Activated CD8-positive, alpha-beta memory T cell treated with anti-CD3 and anti-CD28 coated beads for 4 hours (primary cell): ENCODE data around the gene GSN.

Source experiments
- DNase-seq, 2 donors: peaks; one replicate each; pipeline ENCODE4 v3.0.0-alpha.2; 2020; ENCODE audit warnings: low read depth in 2 of 2

Gene GSN

GRCh38 chr9:121323449-121324151, 55.6 kb downstream of the GSN start:
- DNase-seq: no peak

- no peak for DNase-seq
Observed at GRCh38 chr9:121324316-121324715, 56.4 kb downstream of the GSN start.

DNA sequence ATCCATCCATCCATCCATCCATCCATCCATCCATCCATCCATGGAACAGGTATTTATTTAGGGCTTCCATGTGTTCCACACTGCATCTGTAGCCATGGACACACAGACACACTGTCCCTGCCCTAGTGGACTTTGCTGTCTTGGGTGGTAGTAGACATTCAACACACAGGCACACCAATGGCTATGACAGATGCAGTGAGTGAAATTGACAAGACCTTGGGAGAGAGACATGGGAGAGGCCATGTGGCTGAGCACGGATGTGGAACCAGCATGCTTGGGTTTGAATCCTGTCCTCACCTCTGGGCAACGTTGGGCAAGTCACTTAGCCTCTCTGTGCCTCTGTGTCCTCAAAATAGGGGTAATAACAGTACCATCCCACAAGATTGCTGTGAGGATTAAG, 56.8 kb downstream of the GSN start:
- DNase-seq: no peak

DNA sequence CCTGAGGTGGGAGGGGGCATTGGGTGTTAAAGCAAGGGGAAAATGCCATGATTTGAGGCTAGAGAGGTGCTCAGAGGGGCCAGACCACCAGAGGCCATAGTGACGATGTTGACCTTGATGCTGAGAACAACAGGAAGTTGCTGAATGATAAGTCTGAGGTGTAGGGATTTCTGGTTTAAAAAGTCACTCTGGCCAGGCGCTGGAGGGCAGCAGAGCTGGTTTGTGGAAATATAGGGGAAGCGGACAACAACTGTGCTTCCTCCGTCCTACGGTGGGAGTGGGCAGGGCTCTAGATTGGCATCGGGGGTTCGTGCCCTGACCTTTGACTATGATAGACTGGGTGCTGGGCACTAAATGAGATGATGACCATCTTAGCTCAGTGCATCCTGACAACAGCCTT, 57.4 kb downstream of the GSN start:
- DNase-seq: no peak

DNA sequence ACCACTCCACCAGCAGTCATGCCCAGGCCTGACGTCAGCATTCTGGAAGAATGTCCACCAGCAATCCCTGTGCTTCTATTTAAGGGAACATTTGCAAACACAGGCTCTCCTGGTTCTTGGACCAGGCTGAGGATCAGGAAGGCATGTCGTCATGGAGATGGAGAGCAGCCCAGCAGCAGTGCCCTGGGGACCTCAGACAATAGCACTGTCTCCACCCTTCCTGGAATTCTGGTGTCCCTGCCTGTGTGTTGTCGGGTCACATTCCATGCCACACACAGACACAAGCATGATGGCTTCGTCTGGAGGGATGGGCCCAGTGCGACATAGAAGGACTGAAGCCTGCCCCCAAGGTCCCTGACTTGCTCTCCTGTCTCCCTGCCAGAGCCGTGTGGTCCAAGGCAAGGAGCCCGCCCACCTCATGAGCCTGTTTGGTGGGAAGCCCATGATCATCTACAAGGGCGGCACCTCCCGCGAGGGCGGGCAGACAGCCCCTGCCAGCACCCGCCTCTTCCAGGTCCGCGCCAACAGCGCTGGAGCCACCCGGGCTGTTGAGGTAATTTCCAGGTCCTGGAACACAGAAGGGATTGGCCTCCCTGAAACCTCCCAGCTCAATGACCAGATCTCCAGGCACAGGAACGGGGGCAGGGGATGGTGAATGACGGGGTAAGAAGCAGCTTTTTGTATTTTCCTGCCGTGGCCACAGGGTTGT, 58.3 kb downstream of the GSN start:
- DNase-seq: no peak

DNA sequence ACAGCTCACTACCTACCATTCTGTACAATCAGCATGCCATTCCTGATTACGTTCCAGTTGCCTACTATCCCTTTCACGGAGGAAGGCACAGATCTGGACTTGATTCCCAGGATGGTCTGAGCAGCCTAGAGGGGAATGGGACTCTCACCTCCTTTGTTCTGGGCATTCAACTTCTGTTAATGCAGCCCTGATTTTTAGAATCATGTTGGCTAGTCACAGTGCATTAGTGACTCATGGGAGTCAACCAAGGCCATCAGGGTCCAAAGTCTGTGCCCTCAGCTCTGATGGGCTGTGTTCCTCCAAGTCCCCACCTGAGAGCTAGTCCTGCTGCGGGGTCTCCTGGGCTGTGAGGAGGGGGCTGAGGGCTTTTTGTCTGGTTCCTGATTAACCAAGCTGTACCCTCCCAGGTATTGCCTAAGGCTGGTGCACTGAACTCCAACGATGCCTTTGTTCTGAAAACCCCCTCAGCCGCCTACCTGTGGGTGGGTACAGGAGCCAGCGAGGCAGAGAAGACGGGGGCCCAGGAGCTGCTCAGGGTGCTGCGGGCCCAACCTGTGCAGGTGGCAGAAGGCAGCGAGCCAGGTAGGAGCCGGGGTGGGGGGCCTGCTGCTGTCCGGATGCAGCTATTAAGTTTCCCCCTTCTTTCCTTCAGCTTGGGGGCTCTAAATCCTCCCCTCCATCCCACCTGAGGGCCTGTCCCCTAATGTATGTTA, 59.1 kb downstream of the GSN start:
- no peak for DNase-seq

DNA sequence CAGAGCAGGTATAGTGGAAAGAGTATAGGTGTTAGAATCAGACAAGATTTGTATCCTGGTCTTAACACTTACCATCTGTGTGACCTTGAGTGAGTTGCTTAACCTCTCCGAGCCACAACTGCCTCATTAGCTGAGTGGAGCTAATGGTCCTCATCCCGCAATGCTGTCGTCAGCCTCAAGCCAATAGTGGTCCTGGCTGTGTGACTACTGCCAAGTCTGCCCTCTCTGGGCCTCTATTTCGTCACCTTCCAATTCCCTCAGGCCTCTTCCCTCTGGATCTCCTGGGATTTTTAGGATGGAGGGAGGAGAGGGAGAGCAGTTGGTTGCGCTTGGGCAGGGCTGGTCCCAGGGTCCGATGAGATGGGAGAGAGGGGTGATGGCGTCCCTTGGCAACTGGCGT, 60.5 kb downstream of the GSN start:
- no peak for DNase-seq

- no peak for DNase-seq
Observed at GRCh38 chr9:121328876-121329681, 61.1 kb downstream of the GSN start.

GRCh38 chr9:121331549-121331948, 63.6 kb downstream of the GSN start:
- no peak for DNase-seq

DNA sequence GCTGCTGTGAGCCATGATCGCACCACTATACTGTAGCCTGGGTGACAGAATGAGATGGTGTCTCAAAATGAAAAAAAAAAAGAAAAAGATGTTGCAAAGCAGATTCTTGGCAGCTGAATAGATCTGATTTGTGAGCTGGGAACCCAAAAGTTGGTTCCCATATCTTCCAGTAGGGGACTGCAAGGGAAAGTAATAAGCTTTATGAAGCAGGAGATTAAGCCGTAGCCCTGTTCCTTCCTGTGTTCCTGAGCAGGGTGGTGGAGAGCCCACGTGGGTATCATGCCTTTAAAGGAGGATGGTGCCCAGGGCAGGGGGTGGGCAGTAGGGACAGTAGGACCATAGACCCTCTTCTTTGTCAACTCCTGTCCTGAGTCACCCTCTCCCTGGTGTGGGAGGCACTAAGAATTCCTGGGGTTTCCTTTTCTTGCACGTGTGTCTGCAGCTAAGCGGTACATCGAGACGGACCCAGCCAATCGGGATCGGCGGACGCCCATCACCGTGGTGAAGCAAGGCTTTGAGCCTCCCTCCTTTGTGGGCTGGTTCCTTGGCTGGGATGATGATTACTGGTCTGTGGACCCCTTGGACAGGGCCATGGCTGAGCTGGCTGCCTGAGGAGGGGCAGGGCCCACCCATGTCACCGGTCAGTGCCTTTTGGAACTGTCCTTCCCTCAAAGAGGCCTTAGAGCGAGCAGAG, 64.2 kb downstream of the GSN start:
- no peak for DNase-seq

- no peak for DNase-seq
Observed at GRCh38 chr9:121333950-121334773, 66.2 kb downstream of the GSN start.

DNA sequence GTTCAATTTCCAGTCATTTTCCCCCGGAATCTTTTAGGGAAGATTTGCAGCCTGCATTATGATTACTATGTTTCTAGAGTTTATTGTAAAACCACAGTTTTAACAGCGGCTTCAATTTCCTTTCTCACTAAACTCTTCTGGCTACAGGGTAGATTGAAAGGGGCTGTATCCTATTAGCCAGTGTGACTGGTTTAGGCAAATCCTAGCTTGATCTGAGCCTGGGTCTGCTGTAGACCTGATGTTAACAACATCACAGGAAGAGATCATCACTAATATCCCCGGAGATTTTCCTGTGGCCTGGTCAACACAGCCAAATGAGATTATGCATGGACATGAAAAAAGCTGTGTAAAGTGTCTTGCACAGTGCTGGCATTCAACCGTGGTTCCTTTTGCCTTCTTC, 68.7 kb downstream of the GSN start:
- no peak for DNase-seq

- no peak for DNase-seq
Observed at GRCh38 chr9:121339437-121339836, 71.5 kb downstream of the GSN start.

GRCh38 chr9:121340676-121341392, 72.9 kb downstream of the GSN start:
- DNase-seq: no peak

DNA sequence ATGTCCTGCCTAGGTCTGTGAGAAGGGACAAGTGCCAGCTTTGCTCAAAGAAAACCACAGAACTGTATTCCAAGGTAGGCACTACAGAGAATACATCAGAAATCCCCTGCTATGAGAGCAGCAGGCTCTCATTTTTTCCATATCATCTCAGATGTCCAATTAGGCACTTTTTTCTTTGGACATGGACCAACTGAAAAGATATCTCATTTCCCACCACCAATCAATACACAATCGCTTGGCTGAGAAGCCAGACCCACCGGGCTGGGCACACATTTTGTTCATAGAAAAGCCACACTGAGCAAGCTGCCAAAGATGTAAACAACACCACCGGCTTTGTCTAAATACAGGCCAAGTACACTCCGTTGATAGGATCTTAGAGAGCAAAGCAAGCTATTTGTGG, 76.2 kb downstream of the GSN start:
- DNase-seq: no peak

- DNase-seq: no peak
Observed at GRCh38 chr9:121345070-121345469, 77.1 kb downstream of the GSN start.

GRCh38 chr9:121348221-121348620, 80.3 kb downstream of the GSN start:
- no peak for DNase-seq

DNA sequence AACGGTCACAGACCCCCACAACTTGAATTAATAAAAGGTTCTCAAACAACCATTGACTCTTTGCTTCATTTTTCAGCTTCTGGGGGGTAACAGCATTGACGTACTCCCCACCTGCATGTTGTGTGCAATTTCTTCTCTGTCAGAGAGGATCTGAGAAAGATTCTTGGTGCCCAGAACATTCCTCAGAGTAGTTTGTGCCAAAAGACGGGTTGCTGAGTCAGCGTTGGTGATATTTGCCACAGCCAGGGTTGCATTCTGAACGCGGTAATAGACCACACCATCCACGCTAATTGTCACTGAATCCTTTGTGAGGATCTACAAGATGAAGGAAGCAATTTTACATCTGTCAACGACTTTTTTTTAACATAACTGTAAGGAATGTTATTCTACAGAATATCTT, 81.0 kb downstream of the GSN start:
- DNase-seq: no peak

- DNase-seq: no peak
Observed at GRCh38 chr9:121350036-121350435, 82.1 kb downstream of the GSN start.

- DNase-seq: no peak
Observed at GRCh38 chr9:121350993-121351561, 83.1 kb downstream of the GSN start.
